ENCODE results near the gene NUDT16L1. TPM values are rescaled to one million over a fixed set of nuclear protein-coding genes. Genes with fewer than 3 reads are reported as not detected.

The NUDT16L1 gene
- polyA plus RNA-seq, 1 donor (not counting 4 experiments of a cell fraction or from before 2014, with no cell fraction given): 23.0 TPM

DNA sequence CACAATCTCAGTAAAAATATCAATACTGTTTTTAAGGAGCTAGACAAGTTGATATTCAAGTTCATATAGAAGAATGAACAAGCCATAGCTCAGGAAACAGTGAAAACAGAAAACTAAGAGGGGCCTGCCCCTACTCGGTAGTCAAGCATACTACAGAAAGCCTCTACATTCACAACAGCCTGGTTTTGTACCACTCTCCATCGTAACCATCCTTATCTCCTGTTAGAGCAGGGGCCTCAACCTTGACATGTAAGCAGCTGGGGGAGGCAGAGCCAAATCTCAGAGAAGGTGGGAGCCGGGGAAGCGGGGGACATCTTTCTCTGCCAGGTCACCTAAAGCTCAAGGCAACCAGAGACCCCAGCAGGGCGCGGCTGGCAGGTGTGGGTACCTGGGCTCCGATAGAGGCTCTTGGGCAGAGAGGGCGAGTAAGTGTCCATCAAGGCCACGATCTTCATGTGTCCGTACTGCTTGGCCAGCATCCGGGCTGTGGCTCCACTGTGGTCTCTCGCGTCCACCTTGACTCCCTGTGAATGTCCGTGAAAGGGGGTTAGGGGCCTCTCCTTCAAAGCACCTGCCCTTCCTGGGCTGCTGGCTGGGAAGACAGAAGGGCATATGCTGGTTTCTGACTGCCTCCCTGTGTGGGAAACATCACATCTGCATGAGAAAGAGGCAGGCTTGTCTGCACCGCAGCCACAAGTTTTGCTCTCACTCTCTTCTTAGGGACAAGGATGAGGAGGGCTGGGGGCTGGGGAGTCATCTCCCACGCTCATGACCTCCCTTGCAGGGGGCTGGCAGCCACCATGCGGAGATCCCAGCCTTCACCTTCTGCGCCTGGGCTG, 20.5 kb downstream of the NUDT16L1 start:
- dilution Hi-C loops (cut with MboI; ENCODE audit: extremely low pct_ligation_motif_present, low sequenced_read_pairs): no loop called here
- Histone ChIP-seq H3K9me1 (ENCODE audit: control insufficient read depth, extremely low read depth, insufficient read depth, low read length) (no peaks in the 10 kb centered on the region), H3K27ac (ENCODE audit: control insufficient read depth, insufficient read depth, low read length) (no peak overlapping the region), H3K9me3 (ENCODE audit: control insufficient read depth, low read depth, low read length) (no peaks in the 10 kb centered on the region), H4K20me1 (ENCODE audit: control insufficient read depth, extremely low read depth, insufficient read depth, low read length) (no peaks in the 10 kb centered on the region), H3K4me1 (ENCODE audit: control insufficient read depth, extremely low read depth, insufficient read depth, low read length) (no peaks in the 10 kb centered on the region), H2AFZ (ENCODE audit: control insufficient read depth, low read length) (no peak overlapping the region), H3K36me3 (ENCODE audit: control insufficient read depth in 2 of 2, extremely low read depth in 1 of 2, insufficient read depth in 2 of 2, low read length in 2 of 2) (peaks cover 6 to 7% of the 10 kb centered on the region in 2 experiments), H3K9ac (ENCODE audit: control insufficient read depth, extremely low read depth, insufficient read depth, low read length) (no peak overlapping the region), H3K4me2 (ENCODE audit: control insufficient read depth, extremely low read depth, insufficient read depth, low read depth, low read length) (no peak overlapping the region), H3K4me3 (ENCODE audit: control insufficient read depth in 2 of 3, extremely low read depth in 1 of 3, insufficient read depth in 2 of 3, low read depth in 1 of 3, low read length in 3 of 3) (no peak overlapping the region), H3K79me2 (ENCODE audit: control insufficient read depth, insufficient read depth, low read length) (no peaks in the 10 kb centered on the region), H3K27me3 (ENCODE audit: control insufficient read depth, extremely low read depth, insufficient read depth, low read length) (no peaks in the 10 kb centered on the region)
- TF ChIP-seq EZH2 (IDR thresholded peaks at IDR 0.05; ENCODE audit: low read length): no peak
- TF ChIP-seq, protein P1, sequence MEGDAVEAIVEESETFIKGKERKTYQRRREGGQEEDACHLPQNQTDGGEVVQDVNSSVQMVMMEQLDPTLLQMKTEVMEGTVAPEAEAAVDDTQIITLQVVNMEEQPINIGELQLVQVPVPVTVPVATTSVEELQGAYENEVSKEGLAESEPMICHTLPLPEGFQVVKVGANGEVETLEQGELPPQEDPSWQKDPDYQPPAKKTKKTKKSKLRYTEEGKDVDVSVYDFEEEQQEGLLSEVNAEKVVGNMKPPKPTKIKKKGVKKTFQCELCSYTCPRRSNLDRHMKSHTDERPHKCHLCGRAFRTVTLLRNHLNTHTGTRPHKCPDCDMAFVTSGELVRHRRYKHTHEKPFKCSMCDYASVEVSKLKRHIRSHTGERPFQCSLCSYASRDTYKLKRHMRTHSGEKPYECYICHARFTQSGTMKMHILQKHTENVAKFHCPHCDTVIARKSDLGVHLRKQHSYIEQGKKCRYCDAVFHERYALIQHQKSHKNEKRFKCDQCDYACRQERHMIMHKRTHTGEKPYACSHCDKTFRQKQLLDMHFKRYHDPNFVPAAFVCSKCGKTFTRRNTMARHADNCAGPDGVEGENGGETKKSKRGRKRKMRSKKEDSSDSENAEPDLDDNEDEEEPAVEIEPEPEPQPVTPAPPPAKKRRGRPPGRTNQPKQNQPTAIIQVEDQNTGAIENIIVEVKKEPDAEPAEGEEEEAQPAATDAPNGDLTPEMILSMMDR (optimal IDR thresholded peaks at IDR 0.05 in 1 of 3, IDR thresholded peaks at IDR 0.05 in 1 of 3, conservative IDR thresholded peaks at IDR 0.05 in 1 of 3; ENCODE audit: extremely low read depth in 1 of 3, insufficient read depth in 2 of 3, low read length in 3 of 3): no peak
- no peak for DNase-seq (ENCODE audit: low read depth, low spot score)
- no peak for FAIRE-seq

DNA sequence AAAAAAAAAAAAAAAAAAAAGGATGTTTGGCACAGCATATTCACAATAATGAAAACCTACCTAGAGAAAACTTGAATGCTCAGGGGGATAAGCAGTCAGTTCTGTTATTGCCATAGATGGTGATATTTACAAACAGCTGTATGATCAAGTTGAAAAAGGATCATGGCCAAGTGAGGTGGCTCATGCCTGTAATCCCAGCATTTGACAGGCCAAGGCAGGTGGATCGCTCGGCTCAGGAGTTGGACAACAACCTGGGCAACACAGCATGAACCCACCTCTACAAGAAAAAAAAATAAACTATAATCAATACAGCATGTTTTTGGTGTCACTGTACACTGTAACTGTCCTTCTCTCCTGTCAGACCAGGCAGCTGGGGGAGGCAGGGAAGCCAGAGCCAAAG, 21.6 kb downstream of the NUDT16L1 start:
- peaks cover 2 to 9% of the 10 kb centered on the region in 2 experiments for H3K36me3 ChIP-seq (ENCODE audit: control insufficient read depth in 2 of 2, extremely low read depth in 1 of 2, insufficient read depth in 2 of 2, low read length in 2 of 2)
- H3K4me1 ChIP-seq (ENCODE audit: control insufficient read depth, extremely low read depth, insufficient read depth, low read length): no peaks in the 10 kb centered on the region
- no peak overlapping the region for H3K4me3 ChIP-seq (ENCODE audit: control insufficient read depth in 2 of 3, extremely low read depth in 1 of 3, insufficient read depth in 2 of 3, low read depth in 1 of 3, low read length in 3 of 3)
- no peaks in the 10 kb centered on the region for H3K79me2 ChIP-seq (ENCODE audit: control insufficient read depth, insufficient read depth, low read length)
- H3K9me3 ChIP-seq (ENCODE audit: control insufficient read depth, low read depth, low read length): no peaks in the 10 kb centered on the region
- no peaks in the 10 kb centered on the region for H3K27me3 ChIP-seq (ENCODE audit: control insufficient read depth, extremely low read depth, insufficient read depth, low read length)
- no peak for DNase-seq (ENCODE audit: low read depth, low spot score)
- H2AFZ ChIP-seq (ENCODE audit: control insufficient read depth, low read length): no peak overlapping the region
- dilution Hi-C loops (cut with MboI; ENCODE audit: extremely low pct_ligation_motif_present, low sequenced_read_pairs): no loop called here
- no peak overlapping the region for H3K9ac ChIP-seq (ENCODE audit: control insufficient read depth, extremely low read depth, insufficient read depth, low read length)
- TF ChIP-seq EZH2 (IDR thresholded peaks at IDR 0.05; ENCODE audit: low read length): no peak
- TF ChIP-seq, protein P1 (optimal IDR thresholded peaks at IDR 0.05 in 1 of 3, IDR thresholded peaks at IDR 0.05 in 1 of 3, conservative IDR thresholded peaks at IDR 0.05 in 1 of 3; ENCODE audit: extremely low read depth in 1 of 3, insufficient read depth in 2 of 3, low read length in 3 of 3): no peak
- no peak for FAIRE-seq
- H3K27ac ChIP-seq (ENCODE audit: control insufficient read depth, insufficient read depth, low read length): no peak overlapping the region
- no peak overlapping the region for H3K4me2 ChIP-seq (ENCODE audit: control insufficient read depth, extremely low read depth, insufficient read depth, low read depth, low read length)
- H4K20me1 ChIP-seq (ENCODE audit: control insufficient read depth, extremely low read depth, insufficient read depth, low read length): no peaks in the 10 kb centered on the region
- no peaks in the 10 kb centered on the region for H3K9me1 ChIP-seq (ENCODE audit: control insufficient read depth, extremely low read depth, insufficient read depth, low read length)
